ENCODE measurements around the gene LYRM7.
"Not testable (repeated sequence)": the region's sequence is repeated elsewhere in the genome, so short reads cannot be mapped to it uniquely, and the experiment has no call there.

- not testable (repeated sequence) for TF ChIP-seq YY1 (IDR thresholded peaks at IDR 0.05; ENCODE audit: insufficient read depth, insufficient read length); ZNF274 (IDR thresholded peaks at IDR 0.05; ENCODE audit: low read depth, low read length)
Measured at GRCh38 chr5:131127244-131127643, 43.5 kb upstream of the LYRM7 start.

Measured in NT2/D1 (cell line).